K562 (cell line): ENCODE data around the gene ZNF213. TPM values are rescaled to one million over a fixed set of nuclear protein-coding genes. Genes with fewer than 3 reads are reported as not detected.

Experiments
- BRCA1 ChIP-seq, 2 experiments: fragments of 450-650 bp in 1 of 2; sonication (generic) in 1 of 2; formaldehyde crosslinking in 1 of 2; IDR thresholded peaks; 2 replicates each; pipeline versions ENCODE4 v1.5.0 to v1.6.1; 2017 to 2020; ENCODE audit warnings: mild to moderate bottlenecking in 1 of 2, missing genetic modification reagents in 1 of 2
- BRF1 ChIP-seq: IDR thresholded peaks from 3 replicates; pipeline ENCODE4 v1.6.1; 2011; ENCODE audit warnings: borderline replicate concordance, mild to moderate bottlenecking; ENCODE audit not compliant: insufficient read length; ENCODE audit errors: extremely low read depth
- CREB3 ChIP-seq: fragments of 450-650 bp; conservative IDR thresholded peaks from 2 replicates; pipeline ENCODE4 v1.6.1; 2016; ENCODE audit warnings: missing genetic modification characterization, low read depth, mild to moderate bottlenecking, missing compliant biosample characterization, moderate library complexity
- JUND ChIP-seq, 2 experiments: IDR thresholded peaks; 2 replicates in 1 of 2; 3 replicates in 1 of 2; pipeline ENCODE4 v1.6.1; 2011; ENCODE audit warnings: borderline replicate concordance in 2 of 2, low read depth in 2 of 2, low read length in 2 of 2, improper control_type of control experiment in 1 of 2, missing biosample characterization in 1 of 2, missing genetic modification characterization in 1 of 2, missing genetic modification reagents in 1 of 2
- KAT8 ChIP-seq: fragments of 450-650 bp; IDR thresholded peaks from 2 replicates; pipeline ENCODE4 v1.6.1; 2016; ENCODE audit warnings: low read depth, mild to moderate bottlenecking
- POLR2AphosphoS2 ChIP-seq: IDR thresholded peaks from 2 replicates; pipeline ENCODE4 v1.6.1; 2012; ENCODE audit warnings: low read length, improper control_type of control experiment
- RFX7 ChIP-seq: fragments of 250-450 bp; sonication (Bioruptor Pico); IDR thresholded peaks from 2 replicates; pipeline ENCODE4 v1.5.1; 2021; ENCODE audit warnings: mild to moderate bottlenecking
- SNRNP70 ChIP-seq: fragments of 200-400 bp; formaldehyde crosslinking; optimal IDR thresholded peaks from 2 replicates; pipeline ENCODE3; 2017; ENCODE audit warnings: low read depth, low read length
- TRIM25 ChIP-seq: fragments of 450-650 bp; IDR thresholded peaks from 2 replicates; pipeline ENCODE4 v1.7.0; 2016; ENCODE audit warnings: borderline replicate concordance
- ZBTB8A ChIP-seq: fragments of 450-650 bp; IDR thresholded peaks from 2 replicates; pipeline ENCODE4 v1.6.1; 2018; ENCODE audit warnings: mild to moderate bottlenecking, moderate library complexity; ENCODE audit not compliant: partially characterized antibody
- ZNF121 ChIP-seq: sonication (generic); formaldehyde crosslinking; conservative IDR thresholded peaks from 2 replicates; pipeline ENCODE4 v1.8.0; 2022; ENCODE audit warnings: missing genetic modification reagents
- polyA plus RNA-seq, 8 experiments: library from polyadenylated mRNA; depleted of rRNA in 4 of 8; stranded (reverse) in 5 of 8; unstranded in 3 of 8; fragments of >200 nt; fragmentation: Nextera tagmentation in 2 of 8; fragmentation: Illumina TruSeq in 1 of 8; extraction: Ambion mirVana in 2 of 8; extraction: Trizol in 1 of 8; gene quantifications; 2 replicates each; pipeline versions ENCODE4 v1.2.1 to v1.2.3, GENCODE V29; 2011 to 2014; ENCODE audit warnings: inconsistent platforms in 1 of 8, missing spikeins in 1 of 8
- total RNA-seq, 7 experiments: library from RNA; depleted of rRNA in 6 of 7; stranded (reverse); fragments of >200 nt in 6 of 7; fragmentation: Illumina TruSeq in 2 of 7; extraction: Trizol in 2 of 7; gene quantifications; 2 replicates each; pipeline versions ENCODE4 v1.2.1 to v1.2.3, GENCODE V29; 2011 to 2021; ENCODE audit warnings: low replicate concordance in 1 of 7

ZNF213 gene
- total and polyA plus RNA-seq, 9 of the 15 experiments (the other 6 are each of a cell fraction or from before 2014, with no cell fraction given): 0.49 to 10.0 (median 1.8) TPM

- TF ChIP-seq JUND (IDR thresholded peaks at IDR 0.05; ENCODE audit: borderline replicate concordance, low read depth, low read length) (no peak), JUND (tag; IDR thresholded peaks at IDR 0.05; ENCODE audit: borderline replicate concordance, low read depth, low read length) (no peak), POLR2AphosphoS2 (no peak), TRIM25 (no peak), BRCA1 (IDR thresholded peaks at IDR 0.05) (no peak), BRCA1 (CRISPR knock-in tag; IDR thresholded peaks at IDR 0.05) (no peak), ZBTB8A (no peak), SNRNP70 (no peak), KAT8 (no peak), BRF1 (no peak), ZNF121 (CRISPR knock-in tag) (no peak), CREB3 (no peak), RFX7 (CRISPR knock-in tag) (no peak)
Measured at GRCh38 chr16:3099395-3099731, 35.5 kb upstream of the ZNF213 start (continued).
